ENCODE data around the gene IL1R2.
"Not testable (repeated sequence)": the region's sequence is repeated elsewhere in the genome, so short reads cannot be mapped to it uniquely, and the experiment has no call there.

Gene IL1R2

DNA sequence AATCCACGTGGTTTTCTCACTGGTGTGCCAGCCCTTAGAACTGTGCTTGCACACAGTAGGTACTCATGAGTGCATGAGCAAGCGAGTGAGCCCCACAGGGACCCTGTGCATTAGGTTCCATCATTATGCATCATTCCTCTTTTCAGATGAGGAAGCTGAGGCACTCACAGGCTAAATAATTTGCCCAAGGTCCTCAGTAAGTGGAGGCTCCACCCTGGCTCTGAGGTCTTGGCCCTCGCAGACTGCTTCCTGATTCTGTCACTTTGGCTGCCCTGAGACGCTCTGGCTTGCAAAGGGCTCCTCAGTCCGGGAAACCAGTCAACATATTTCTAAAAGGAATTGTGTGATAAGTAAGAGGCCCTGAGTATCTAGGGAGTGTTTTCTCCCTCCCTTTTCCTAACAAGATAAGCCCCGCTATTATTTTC lies 71.7 kb downstream of the IL1R2 start:
- no peak for DNase-seq

DNA sequence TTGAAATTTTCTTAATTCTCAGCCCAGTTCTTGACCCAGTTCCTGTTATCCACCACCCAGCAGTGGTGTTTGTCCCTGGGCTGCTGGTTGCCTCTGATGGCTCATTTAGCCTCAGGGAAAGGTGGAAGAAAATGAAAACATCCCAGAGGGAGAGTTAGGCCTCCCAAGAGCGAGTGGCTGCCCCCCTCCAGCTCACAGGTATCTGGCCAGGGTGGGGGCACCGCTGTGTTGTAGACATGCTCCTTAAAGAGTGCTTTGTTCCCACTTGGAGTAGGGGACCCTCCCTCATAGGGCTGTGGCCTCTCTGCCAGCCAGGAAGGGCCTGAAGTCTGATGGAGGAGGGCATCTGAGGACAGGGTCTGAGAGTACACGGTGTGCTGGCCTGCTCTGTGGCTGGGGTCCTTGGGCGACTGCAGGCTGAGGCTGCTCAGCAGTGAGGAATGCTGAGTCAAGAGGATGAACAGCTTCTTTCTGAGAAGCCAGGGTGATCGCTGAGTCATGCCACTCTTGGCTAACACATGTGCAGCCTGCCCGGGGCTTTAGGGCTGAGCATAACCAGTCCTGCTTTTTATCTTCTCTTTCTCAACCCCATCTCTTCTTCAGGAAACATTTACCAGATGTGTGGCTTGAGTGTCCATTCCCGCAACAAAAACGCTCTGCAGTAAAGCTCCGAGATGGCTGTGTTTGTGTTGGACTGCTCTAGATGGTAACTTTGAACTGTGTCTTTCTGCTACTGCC lies 72.3 kb downstream of the IL1R2 start:
- DNase-seq, result peak; percentile 33 to 38

DNA sequence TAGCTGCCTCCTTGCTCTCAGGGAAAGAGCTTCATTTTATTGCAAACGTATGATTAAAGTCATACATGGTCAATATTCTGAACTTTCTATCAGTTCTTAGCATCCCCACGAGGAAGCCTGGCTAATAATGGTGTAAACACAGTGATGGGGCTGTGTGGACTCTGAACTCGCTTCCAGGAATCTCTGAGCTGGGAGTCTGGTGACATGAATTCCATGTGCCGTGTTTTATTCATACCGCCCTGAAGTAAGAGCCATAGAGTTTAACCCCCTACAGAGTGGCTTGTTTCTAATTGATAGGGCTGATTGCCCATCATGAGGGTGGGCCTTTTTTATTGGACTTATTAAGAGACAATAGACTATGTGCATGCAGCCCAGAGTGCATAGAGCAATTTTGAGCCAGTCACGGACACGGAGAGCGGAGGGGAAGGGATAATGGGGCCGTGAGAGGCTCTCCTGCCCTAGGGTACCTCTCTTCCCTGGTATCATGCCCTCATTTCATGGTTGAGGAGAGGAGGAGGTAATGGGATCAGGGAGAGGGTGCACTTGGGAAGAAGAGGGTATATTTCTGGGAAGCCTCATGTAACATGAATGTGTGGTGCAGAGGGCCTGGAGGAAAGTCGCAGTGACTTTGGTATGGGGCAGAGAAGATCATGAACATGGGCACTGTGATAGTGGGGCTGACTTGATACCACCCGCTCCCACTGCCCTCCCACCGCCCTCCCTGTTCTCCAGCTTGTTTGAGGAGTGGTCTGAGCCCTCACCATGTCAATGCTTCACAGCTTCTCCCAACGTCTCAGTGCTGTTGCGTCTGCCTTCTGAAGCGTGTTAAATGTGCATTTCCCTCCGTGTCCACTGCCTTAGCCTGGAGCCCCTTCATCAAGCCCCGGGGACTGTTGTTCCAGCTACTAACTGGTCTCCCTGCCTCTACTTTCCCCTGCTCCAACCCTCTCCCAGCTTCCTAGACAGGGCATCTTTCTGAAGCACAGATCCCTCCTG lies 73.2 kb downstream of the IL1R2 start:
- no peak for DNase-seq

DNA sequence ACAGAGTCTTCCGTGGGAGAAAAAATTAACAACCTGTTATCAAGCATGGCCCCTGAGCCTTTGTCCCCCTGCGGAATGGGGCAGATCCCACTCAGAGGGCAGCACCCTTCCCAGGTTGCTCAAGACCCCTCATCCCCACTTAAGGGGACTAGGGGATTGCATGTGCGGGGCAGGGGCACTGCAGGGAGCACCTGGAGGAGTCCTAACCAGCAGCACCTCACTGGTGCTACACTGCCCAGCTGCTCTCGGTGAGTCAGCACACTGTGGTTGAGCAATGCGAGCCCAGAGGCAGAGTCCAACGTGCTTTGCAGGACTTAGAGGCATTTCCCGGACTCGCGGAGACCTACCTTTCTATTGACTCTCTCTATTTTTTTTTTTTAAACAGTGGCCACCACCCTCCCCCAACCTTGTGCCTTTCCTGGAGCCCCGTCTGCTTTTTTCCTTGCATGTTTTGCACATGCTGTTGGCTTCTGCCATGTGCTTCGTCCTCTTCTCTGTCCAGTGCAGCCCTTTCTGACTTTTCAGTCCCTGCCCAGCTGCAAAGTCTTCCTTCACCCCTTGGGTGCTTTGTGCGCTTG lies 74.0 kb downstream of the IL1R2 start:
- no peak for DNase-seq

DNA sequence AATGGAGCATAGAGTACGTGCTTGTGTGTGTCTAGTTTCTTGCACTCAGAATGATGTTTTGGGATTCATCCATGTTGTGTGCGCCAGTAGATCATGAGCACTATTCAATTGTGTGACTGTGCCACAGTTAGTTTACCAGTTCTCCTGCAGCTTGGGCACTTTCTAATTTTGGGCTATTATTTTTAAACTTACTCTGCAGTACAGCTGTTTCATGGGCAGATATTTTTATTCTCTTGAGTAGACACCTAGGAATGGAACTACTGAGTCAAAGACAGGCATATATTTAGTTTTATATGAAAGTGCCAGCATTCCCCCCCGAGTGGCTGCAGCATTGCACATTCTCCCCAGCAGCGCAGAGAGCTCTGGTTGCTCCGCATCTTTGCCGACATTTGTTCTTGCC lies 74.8 kb downstream of the IL1R2 start:
- no peak for DNase-seq

- not testable (repeated sequence) for DNase-seq
Measured at GRCh38 chr2:102068126-102068525, 76.4 kb downstream of the IL1R2 start.

GRCh38 chr2:102069311-102069974 lies 77.7 kb downstream of the IL1R2 start:
- DNase-seq, result no peak

- no peak for DNase-seq
Measured at GRCh38 chr2:102070058-102070642, 78.4 kb downstream of the IL1R2 start.

DNA sequence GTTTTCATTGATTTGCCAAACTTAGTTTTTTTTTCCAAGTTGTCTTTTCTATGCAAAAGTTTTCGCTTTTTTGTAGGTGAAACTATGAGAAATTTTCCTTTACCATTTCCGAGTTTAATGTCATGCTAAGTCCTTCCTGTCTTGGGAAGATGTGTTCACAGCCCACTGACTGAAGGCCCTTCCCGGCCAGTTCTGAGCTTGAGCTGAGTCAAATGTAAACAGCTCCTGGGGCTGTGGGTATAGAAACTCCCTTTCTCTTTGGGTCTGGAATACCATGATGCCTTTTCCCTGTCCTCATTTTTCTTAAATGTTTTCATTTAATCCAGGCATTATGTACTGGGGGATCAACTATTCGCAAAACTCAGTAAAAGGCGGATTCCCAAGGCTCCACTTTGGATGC lies 81.0 kb downstream of the IL1R2 start:
- no peak for DNase-seq

DNA sequence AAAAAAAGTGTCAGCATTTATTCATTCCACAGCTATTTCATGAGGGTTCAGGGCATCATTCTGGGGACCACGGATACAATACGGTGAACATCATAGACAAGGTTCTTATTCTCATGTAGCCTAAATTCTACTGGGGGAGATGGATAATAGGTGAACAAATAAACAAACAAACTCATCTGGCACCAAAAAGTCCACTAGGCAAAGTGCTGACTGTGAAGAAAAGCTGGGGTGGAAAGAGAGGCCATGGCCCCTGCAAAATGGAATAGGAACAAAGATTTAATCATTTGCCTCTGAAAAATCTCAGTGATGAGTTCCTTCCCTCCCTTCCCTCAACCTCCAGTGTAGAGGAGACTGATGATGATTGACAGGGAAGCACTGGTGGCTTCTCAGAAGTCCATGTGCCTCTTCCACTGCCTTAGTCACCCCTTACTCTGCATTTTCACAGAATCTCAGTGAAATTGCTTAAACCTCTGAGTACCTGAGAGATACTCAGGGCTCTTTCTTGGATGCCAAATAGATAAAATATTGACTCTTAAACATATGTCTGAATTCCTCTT lies 81.5 kb downstream of the IL1R2 start:
- DNase-seq, result no peak

GRCh38 chr2:102074152-102074783 lies 82.5 kb downstream of the IL1R2 start:
- DNase-seq, result no peak

DNA sequence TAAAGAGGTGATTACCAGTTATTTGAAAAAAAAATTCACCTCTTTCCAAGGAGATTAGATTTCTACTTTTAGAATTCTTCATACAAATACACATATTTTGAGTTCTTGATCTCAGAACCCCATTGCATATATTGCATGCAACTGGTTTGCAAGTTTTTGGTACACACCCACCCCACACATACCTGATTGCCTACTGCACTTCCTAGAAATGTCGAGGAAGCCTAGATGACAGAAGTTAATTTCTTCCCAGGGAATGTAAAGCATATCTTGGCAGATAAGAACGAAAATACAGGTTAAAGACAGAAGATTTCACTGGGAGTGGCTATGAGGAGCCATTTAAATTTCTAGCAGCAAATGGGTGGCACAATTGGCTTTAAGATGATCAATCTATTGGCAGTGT lies 83.7 kb downstream of the IL1R2 start:
- DNase-seq, result no peak

DNA sequence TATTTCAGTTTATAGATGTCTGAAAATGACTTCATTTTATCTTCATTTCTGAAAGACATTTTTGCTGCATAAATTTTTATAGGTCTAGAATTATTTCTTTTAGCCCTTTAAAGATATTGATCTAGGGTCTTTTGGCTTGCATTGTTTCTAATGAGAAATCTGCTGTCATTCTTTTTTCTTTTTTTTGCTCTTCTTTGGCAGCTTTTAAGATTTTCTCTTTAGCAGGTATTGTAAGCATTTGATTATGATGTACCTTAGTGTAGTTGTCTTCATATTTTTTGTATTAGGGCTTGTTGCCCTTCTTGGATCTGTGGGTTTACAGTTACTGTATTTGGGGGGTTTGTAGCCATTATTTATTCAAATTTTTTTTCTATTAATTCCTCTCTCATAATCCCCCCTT lies 84.8 kb downstream of the IL1R2 start:
- DNase-seq, result no peak
